ENCODE measurements around the gene FOXJ3.

Gene FOXJ3

GRCh38 chr1:42143896-42144710 lies 190.9 kb downstream of the FOXJ3 start:
- TF ChIP-seq CTCF (IDR thresholded peaks at IDR 0.05; ENCODE audit: extremely low read depth, missing control alignments), result no peak
- DNase-seq (ENCODE audit: low spot score), result no peak

- TF ChIP-seq CTCF (IDR thresholded peaks at IDR 0.05; ENCODE audit: extremely low read depth, missing control alignments), result no peak
- DNase-seq (ENCODE audit: low spot score), result no peak
Measured at GRCh38 chr1:42142894-42143675, 191.9 kb downstream of the FOXJ3 start.

- no peak for DNase-seq (ENCODE audit: low spot score)
- no peak for TF ChIP-seq CTCF (IDR thresholded peaks at IDR 0.05; ENCODE audit: extremely low read depth, missing control alignments)
Measured at GRCh38 chr1:42141978-42142377, 193.1 kb downstream of the FOXJ3 start.

GRCh38 chr1:42140191-42140590 lies 194.8 kb downstream of the FOXJ3 start:
- TF ChIP-seq CTCF (IDR thresholded peaks at IDR 0.05; ENCODE audit: extremely low read depth, missing control alignments), result no peak
- DNase-seq (ENCODE audit: low spot score), result no peak

- no peak for TF ChIP-seq CTCF (IDR thresholded peaks at IDR 0.05; ENCODE audit: extremely low read depth, missing control alignments)
- no peak for DNase-seq (ENCODE audit: low spot score)
Measured at GRCh38 chr1:42139444-42139843, 195.6 kb downstream of the FOXJ3 start.

- TF ChIP-seq CTCF (IDR thresholded peaks at IDR 0.05; ENCODE audit: extremely low read depth, missing control alignments), result no peak
Measured at GRCh38 chr1:42138586-42138985, 196.4 kb downstream of the FOXJ3 start.

GRCh38 chr1:42137766-42138165 lies 197.3 kb downstream of the FOXJ3 start:
- DNase-seq (ENCODE audit: low spot score), result no peak
- TF ChIP-seq CTCF (IDR thresholded peaks at IDR 0.05; ENCODE audit: extremely low read depth, missing control alignments), result no peak

More at GRCh38 chr1:42138586-42138985, 196.4 kb downstream of the FOXJ3 start:
- no peak for DNase-seq (ENCODE audit: low spot score)

Measured in GM20000 (cell line).